Posterior vena cava (tissue), 2 donors: Measurements from ENCODE around the gene MARCHF2. TPM values are rescaled to one million over a fixed set of nuclear protein-coding genes. Genes with fewer than 3 reads are reported as not detected.
"Not testable (repeated sequence)": the region's sequence is repeated elsewhere in the genome, so short reads cannot be mapped to it uniquely, and the experiment has no call there.

Experiments used
- DNase-seq: peaks from one replicate; pipeline ENCODE4 v3.0.0-alpha.2; 2020; ENCODE audit warnings: low spot score
- intact Hi-C, 2 donors: fragments of 100-400 bp; cut with DNase I; formaldehyde crosslinking; loops; one replicate each; pipeline versions ENCODE4 v1.14.1 to v1.14.2; 2022 to 2023
- total RNA-seq, 2 donors: library from RNA; stranded (reverse); fragmentation: NEBNext Ultra II Directional; extraction: Animal tissue kit (Norgen Biotek cat#: 25700); gene quantifications; one replicate each; pipeline ENCODE4 v1.2.1, GENCODE V29; 2021
- donor health status: DM: yes; HTN: yes; CAD: no.
- donor health status: DM: yes; HTN: yes; CAD: no.

Gene MARCHF2
- total RNA-seq, 2 donors from 2014 or later: 50.3 to 57.6 TPM

DNA sequence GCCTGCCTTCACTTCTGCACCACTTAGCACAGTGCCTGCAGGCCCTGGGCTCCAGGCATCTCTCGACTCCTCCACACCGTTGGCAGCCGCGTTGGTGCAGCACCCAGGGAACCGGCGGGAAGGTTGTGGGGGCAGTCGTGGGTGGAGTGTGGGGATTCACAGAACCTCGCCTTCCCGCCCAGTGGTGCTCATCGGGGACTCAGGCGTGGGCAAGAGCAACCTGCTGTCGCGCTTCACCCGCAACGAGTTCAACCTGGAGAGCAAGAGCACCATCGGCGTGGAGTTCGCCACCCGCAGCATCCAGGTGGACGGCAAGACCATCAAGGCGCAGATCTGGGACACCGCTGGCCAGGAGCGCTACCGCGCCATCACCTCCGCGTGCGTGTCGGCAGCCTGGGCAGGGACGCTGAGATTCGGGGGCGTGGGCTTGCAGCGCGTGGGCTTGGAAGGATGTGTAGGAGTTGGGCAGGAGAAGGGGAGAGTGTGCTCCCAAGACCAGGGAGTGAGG, 13.4 kb upstream of the MARCHF2 start:
- DNase-seq: peak; percentile 83
- intact Hi-C loops: loop anchor here in 1 of 2 donors (5.0 to 10.0 kb wide), 2 partner anchors 47 to 95 kb away; no protein-coding TSS in a partner anchor

DNA sequence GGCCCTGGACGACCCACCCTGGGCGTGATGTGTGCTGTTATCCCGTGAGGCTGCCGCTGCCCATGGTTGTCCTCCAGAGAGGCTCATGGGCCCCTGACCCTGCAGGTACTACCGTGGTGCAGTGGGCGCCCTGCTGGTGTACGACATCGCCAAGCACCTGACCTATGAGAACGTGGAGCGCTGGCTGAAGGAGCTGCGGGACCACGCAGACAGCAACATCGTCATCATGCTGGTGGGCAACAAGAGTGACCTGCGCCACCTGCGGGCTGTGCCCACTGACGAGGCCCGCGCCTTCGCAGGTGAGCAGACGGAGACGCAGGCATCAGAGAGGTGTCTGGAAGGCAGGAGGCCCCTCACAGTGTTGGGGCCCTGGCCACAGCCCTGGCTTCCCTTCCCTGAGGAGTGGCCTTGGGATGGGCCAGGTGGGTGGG, 11.1 kb upstream of the MARCHF2 start:
- intact Hi-C loops: loop anchor here in 1 of 2 donors (10.0 kb wide), 1 partner anchor 93 kb away; no protein-coding TSS in a partner anchor

DNA sequence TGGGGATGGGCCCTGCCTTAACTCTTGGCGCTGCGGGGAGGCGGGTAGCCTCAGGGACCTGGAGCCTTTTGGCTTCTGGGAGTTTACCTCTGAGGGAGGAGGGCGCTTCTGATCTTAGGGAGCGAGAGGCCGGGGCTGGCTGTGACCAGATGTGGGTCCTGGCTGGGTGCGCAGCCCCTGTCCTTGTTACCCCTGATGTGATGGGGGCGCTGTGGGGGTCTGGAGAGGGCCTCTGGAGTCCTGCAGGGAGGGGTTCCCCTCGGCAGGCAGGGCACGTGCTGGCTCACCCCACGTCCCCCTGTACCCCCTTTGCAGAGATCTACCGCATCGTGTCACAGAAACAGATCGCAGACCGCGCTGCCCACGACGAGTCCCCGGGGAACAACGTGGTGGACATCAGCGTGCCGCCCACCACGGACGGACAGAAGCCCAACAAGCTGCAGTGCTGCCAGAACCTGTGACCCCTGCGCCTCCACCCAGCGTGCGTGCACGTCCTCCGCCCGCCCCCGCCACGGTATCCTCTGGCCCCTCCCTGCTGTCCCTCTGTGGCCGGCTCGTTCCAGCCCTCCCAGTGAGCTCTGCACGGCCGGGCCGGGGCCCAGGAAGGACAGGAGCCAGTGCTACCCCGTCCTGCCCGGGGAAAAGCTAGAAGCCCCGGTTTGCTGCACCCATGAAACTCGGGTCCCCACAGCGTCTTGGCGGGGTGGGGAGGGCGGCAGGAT, 9.8 kb upstream of the MARCHF2 start:
- peak; percentile 79 for DNase-seq
- intact Hi-C loops: loop anchor here in 1 of 2 donors (10.0 kb wide), 1 partner anchor 92 kb away; no protein-coding TSS in a partner anchor

More for the DNA sequence above, 11.1 kb upstream of the MARCHF2 start:
- DNase-seq: peak; percentile 65

DNA sequence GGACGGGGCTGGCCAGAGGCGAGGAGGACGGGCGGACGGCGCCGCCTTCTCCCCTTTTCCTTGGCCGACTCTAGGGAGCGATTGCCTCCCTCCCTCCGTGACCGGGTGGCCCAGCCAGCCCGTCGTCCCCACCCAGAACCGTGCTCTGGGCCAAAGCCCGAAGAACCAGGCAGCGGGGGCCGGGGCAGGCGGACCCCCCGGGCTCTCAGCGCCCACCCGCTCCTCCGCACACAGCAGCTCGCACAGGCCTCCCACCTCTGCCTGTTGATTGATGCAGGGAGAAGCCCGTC, 9.3 kb upstream of the MARCHF2 start:
- intact Hi-C loops: loop anchor here in 1 of 2 donors (10.0 kb wide), 1 partner anchor 91 kb away; no protein-coding TSS in a partner anchor
- no peak for DNase-seq

DNA sequence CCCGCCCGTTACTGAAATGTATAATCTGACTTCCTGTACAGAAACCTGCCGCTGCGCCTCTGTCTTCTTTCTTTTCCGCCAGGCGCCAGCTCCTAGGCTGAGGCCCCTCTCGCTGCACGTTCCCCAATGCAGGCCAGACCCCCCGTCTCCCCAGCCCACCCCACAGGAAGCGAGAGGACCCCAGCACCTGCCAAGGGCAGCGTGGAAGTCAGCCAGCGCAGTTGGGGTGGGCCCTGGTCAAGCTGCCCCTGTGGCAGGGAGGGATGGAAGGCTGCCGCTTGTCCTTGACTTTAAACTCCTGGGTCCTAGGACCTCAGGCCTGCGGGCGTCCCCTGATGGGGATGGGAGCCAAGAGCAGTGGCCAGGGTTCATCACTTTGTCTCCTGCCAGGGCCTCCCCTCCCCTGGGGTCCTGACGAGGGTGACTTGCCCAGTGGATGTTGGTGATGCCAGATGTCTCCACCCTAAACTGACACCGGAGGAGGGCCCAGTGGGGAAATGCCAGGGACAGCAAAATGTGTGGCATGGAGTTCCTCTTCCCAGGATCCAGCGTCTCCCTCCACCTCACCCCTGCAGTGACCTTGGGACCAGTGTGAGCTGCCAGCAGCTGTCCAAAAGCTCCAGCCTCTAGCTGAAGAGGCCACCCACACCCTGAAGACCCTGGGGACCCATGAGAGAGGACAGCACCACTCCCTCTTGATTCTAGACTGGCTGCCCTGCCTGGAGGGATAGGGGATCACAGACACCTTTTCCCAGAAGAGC, 8.5 kb upstream of the MARCHF2 start:
- intact Hi-C loops: loop anchor here in 1 of 2 donors (10.0 kb wide), 1 partner anchor 90 kb away; no protein-coding TSS in a partner anchor
- DNase-seq: no peak

DNA sequence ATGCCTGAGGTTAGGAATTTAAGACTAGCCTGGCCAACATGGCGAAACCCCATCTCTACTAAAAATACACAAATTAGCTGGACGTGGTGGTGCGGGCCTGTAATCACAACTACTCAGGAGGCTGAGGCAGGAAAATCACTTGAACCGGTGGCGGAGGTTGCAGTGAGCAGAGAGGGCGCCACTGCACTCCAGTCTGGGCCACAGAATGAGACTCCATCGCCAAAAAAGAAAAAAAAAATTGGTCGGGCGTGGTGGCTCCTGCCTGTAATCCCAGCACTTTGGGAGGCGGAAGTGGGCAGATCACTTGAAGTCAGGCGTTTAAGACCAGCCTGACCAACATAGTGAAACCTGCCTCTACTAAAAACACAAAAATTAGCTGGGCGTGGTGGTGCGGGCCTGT, 2.4 kb upstream of the MARCHF2 start:
- not testable (repeated sequence) for DNase-seq
- intact Hi-C loops: loop anchor here in 1 of 2 donors (5.0 kb wide), 1 partner anchor 102 kb away; the partner anchor contains the start of gene ZNF414

DNA sequence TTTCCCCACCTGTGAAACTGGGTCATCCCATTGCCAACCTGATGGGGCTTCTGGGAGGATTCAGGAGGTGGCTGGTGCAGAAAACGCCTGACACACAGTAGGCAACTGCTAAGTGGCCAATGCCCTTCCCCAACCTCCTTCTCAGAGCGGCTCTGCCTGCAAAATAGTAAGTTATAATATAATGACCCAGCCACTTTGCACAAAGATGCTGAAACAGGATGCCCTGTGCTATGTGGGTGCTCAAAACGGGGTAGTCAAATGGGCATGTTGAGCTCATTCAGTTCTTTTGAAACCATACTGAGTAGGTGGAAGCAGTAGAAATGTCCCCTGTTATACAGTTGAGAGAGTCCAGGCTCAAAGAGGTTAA, 507 bp downstream of the MARCHF2 start:
- DNase-seq: no peak
- intact Hi-C loops: loop anchor here in 1 of 2 donors (5.0 kb wide), 1 partner anchor 99 kb away; the partner anchor contains the start of gene ZNF414

DNA sequence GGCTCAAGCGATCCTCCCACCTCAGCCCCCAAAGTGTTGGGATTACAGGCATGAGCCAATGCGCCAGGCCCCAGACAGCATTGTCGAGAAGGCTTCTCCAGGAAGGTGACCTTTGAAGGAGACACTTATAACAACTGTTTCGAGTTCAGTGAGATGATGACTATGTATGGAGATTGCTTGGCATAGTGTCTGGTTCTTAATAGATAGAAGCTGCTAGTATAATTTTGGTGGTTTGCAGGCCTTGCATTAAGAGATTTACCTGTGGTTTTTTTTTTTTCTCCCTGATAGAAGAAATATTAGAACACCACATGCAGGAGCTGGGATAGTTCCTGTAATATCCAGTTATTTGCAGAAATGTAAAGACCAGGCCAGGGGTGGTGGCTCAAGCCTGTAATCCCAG, 3.7 kb downstream of the MARCHF2 start:
- DNase-seq: no peak
- intact Hi-C loops: no loop called here

DNA sequence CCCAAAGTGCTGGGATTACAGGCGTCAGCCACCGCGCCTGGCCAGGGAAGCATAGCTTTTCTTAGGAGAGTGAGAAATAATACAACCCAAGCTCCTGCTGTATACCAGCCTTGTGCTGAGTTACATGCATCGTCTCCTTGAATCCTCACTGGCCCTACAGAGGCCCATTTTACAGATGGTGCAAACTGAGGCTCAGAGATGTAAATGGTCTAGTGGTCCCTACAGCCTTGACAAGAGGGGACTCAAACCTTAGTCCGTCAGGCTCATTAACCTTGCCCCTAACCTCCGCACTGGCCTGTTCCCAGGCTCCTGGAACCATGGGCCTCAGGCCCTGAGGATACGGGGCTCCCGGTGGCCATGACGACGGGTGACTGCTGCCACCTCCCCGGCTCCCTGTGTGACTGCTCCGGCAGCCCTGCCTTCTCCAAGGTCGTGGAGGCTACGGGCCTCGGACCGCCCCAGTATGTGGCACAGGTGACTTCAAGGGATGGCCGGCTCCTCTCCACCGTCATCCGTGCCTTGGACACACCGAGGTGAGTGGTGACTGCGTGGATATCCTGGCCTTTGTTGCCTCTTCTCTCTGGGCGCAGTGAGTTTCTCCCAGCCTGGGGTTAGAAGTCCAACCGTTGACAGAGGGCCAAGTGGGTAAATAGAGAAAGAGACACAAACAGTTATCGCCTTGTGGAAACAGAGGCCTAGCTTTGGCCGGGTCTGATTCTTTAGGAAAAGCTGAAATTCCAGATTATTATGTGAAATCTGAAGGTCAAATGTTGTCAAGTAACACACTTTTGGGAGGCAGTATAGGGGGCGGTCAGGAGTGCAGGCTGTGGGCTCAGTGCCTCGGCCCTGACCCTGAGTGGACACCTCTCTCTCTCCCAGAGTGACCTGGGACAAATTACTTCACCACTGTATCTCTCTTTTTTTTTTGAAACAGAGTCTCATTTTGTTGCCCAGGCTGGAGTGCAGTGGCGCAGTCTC, 8.7 kb downstream of the MARCHF2 start:
- DNase-seq: no peak
- intact Hi-C loops: loop anchor here in 1 of 2 donors (10.0 kb wide), 1 partner anchor 83 kb away; the partner anchor contains the start of gene PRAM1

DNA sequence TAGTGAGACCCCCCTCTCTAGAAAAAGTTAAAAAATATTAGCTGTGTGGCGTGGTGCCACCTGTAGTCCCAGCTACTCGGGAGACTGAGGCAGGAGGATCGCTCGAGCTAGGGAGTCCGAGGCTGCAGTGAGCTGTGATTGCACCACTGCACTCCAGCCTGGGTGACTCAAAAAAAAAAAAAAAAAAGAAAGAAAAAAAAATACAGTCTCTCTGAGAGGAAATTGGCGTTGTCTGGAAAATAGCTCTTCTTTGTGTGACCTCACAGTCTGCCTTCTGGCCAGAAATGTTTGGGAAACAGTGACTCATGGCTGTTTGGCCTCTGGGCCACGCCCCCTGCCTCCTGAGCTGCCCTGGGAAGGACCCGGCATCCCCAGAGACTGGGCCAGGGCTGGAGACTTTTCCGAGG, 10.7 kb downstream of the MARCHF2 start:
- DNase-seq: peak; percentile 97

DNA sequence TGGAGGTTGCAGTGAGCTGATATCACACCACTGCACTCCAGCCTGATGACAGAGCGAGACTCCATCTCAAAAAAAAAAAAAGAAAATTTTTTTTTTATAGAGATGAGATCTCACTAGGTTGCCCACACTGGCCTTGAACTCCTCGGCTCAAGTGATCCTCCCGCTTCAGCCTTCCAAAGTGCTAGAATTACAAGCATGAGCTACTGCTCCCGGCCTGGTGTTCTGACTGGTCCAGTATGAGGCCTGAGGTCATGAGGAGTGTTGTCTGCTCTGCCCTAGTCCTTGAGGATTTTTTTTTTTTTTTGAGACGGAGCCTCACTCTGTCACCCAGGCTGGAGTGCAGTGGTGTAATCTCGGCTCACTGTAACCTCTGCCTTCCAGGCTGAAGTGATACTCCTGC, 12.2 kb downstream of the MARCHF2 start:
- not testable (repeated sequence) for DNase-seq
- intact Hi-C loops: loop anchor here in 1 of 2 donors (10.0 kb wide), 1 partner anchor 79 kb away; the partner anchor contains the start of gene PRAM1

More for the DNA sequence above, 10.7 kb downstream of the MARCHF2 start:
- intact Hi-C loops: loop anchor here in 1 of 2 donors (10.0 kb wide), 1 partner anchor 81 kb away; the partner anchor contains the start of gene PRAM1

DNA sequence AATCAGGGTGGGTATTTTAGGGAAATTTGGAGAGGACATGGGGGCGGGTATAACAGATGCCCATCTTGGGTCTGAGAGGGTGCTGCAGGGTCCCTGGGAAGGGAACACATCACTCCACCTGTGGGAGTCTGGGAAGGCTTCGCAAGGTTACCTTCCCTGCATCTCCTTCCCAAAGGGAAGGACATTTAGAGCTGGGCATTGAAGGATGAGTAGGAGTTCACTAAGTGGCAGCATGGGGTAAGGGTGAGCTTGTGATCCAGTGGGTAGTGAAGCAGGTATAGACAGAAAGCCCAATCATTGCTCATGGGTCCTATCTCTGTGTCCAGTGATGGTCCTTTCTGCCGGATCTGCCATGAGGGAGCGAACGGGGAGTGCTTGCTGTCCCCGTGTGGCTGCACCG, 13.2 kb downstream of the MARCHF2 start:
- DNase-seq: no peak
- intact Hi-C loops: loop anchor here in 1 of 2 donors (10.0 kb wide), 1 partner anchor 79 kb away; the partner anchor contains the start of gene PRAM1

DNA sequence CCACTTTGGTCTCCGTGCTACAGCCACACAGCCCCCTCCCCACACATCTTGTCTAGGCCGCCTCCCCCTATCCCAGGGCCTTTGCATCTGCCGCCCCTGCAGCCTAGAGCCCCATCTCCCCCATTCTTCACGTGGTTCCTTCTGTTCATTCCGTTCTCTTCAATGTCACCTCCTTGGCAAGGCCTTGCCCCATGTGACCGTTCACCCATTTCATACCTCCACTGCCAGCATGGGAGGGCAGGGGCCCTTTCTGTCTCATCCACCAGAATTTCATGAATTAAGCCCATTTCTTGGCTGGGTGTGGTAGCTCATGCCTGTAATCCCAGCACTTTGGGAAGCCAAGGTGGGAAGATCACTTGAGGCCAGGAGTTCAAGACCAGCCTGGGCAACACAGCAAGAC, 15.9 kb downstream of the MARCHF2 start:
- DNase-seq: no peak
- intact Hi-C loops: loop anchor here in 1 of 2 donors (10.0 kb wide), 1 partner anchor 76 kb away; the partner anchor contains the start of gene PRAM1

DNA sequence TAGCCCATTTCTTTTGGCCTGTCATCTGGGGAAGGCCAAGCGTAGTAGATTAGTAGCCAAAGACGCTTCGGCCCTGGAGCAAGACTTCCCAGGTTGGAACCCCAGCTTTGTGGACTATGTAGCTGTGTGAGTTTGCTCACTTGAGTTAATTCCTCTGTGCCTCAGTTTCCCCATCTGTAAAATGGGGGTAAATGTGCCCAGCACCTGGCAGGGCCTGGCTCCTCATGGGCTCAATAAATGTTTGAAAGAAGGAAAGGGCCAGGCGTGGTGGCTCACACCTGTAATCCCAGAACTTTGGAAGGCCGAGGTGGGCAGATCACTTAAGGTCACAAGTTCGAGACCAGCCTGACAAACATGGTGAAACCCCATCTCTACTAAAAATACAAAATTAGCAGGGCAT, 16.7 kb downstream of the MARCHF2 start:
- no peak for DNase-seq
- intact Hi-C loops: loop anchor here in 1 of 2 donors (10.0 kb wide), 1 partner anchor 75 kb away; the partner anchor contains the start of gene PRAM1

DNA sequence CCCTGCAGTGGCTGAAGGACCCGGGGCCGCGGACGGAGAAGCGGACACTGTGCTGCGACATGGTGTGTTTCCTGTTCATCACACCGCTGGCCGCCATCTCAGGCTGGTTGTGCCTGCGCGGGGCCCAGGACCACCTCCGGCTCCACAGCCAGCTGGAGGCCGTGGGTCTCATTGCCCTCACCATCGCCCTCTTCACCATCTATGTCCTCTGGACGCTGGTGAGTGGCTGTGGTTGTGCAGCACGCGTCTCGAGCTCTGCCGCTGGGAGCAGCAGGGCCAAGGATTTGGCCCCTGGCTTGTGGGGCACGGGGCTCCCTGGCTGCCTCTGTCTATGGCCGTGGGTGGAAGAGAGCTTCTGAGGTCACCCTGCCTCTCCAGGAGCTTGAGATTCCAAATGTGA, 17.5 kb downstream of the MARCHF2 start:
- intact Hi-C loops: no loop called here
- no peak for DNase-seq

DNA sequence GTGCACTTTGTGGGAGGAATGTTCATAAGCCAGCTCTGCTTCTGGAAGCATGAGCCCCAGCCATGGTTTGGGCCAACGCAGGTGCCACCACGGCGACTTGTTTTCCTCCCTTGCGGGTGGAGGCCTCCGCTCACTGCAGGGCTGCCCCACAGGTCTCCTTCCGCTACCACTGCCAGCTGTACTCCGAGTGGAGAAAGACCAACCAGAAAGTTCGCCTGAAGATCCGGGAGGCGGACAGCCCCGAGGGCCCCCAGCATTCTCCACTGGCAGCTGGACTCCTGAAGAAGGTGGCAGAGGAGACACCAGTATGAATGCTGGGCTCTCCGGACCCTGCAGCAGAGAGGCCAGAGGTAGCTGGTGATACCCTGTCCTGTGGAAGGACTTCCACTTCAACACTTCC, 25.1 kb downstream of the MARCHF2 start:
- intact Hi-C loops: no loop called here
- peak; percentile 68 for DNase-seq

DNA sequence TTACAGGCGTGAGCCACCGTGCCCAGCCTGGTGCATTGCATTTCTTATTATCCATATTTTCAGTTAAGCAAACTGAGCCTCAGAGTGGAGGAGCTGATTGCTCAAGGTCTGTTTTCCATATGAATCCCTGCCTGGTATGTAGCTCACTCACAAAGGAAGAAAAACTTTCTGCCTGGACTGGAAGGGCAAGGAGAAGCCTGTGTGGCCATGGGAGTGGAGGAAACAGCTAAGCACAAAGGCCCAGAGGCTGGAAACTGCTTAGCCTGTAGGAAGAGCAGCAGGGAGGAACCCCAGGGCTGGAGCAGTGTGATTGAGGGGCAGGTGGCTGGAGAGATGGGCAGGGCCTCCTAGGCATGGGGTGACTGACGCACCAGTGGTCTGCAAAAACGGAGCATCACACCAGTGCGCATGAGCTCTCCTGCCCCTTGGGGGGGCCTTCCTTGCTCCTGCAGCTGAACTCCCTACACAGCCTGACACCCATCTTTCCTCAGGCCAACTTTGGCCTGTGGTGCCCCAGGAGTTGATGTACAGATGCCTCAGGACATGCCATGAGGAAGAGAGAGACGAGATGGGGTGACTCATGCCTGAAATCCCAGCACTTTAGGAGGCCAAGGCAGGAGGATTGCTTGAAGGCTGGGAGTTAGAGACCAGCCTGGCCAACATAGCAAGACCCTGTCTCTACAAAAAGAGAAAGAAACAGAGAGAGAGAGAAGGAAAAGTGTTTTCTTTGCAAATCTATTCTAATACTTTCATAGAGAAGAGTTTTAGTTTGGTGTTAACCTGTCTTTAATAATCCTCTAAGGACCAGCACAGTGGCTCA, 28.8 kb downstream of the MARCHF2 start:
- intact Hi-C loops: no loop called here
- DNase-seq: peak; percentile 72
